Mucosa of stomach (tissue), 1 donor: ENCODE measurements around the gene NUDT21.

Experiments
- H3K27me3 ChIP-seq: one replicate; pipeline ENCODE4 v1.7.0; 2013; ENCODE audit warnings: mild to moderate bottlenecking, low read length; ENCODE audit not compliant: control insufficient read depth, insufficient read depth
- H3K36me3 ChIP-seq: one replicate; pipeline ENCODE4 v1.7.0; 2013; ENCODE audit warnings: low read length; ENCODE audit not compliant: control insufficient read depth, insufficient read depth
- H3K4me1 ChIP-seq: one replicate; pipeline ENCODE4 v1.7.0; 2013; ENCODE audit warnings: mild to moderate bottlenecking, low read length; ENCODE audit not compliant: control insufficient read depth, insufficient read depth
- H3K4me3 ChIP-seq: one replicate; pipeline ENCODE4 v1.7.0; 2013; ENCODE audit warnings: low read length
- H3K9ac ChIP-seq: one replicate; pipeline ENCODE4 v1.7.0; 2013; ENCODE audit warnings: mild to moderate bottlenecking, low read length, moderate library complexity
- H3K9me3 ChIP-seq: one replicate; pipeline ENCODE4 v1.7.0; 2013; ENCODE audit warnings: mild to moderate bottlenecking, low read length, moderate library complexity; ENCODE audit not compliant: control insufficient read depth
- donor health status: Pancreatic carcinoma.

NUDT21 gene

DNA sequence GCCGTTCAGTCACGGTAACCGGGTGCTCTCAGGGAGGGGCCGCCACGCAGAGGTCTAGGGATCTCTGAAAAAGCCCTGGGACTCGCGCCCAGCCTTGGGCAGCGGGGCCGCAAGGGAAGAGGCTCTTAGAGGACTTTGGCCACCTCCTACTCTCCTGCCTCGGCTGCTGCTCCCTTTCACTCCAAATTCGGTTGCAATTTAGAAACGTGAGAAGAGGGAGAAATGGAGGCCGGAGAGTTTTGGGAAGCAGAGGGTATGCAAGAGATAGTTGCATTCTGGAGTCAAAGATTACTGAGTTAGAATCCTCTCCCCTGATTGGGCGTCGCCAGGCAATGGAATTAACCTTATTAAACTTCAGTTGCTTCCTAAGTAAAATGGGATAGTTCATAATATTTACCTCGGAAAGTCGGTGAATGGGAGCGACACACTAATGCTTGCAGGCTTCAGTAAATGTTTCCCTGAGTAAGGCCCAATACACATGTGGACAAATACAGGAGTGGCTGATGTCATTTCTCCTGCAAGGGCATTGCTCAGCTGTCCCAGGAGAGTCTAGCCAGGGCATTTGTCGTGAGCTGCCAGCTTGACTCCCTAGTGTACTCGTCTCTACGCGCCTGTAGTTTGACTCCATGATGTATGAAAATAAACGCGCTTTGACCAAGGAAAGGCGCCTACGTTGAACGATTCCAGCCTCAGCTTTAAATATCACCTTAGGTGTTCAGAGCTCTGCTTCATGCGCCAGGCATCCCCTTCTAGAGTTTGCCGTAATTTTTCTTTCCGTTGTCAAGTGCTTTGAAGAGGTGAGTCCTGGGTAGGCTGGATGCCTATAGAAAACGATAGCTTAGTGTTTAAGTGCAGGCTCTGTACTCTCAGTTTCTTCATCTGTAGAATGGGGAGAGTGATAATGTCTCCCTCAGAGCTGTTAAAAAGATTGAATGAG lies 889 bp upstream of the NUDT21 start:
- Histone ChIP-seq H3K4me1 (peaks cover 17% of the 10 kb centered on the region), H3K9ac (peak overlapping the region; percentile 92), H3K27me3 (no peaks in the 10 kb centered on the region), H3K4me3 (peak overlapping the region; percentile 89), H3K36me3 (no peaks in the 10 kb centered on the region), H3K9me3 (no peaks in the 10 kb centered on the region)

DNA sequence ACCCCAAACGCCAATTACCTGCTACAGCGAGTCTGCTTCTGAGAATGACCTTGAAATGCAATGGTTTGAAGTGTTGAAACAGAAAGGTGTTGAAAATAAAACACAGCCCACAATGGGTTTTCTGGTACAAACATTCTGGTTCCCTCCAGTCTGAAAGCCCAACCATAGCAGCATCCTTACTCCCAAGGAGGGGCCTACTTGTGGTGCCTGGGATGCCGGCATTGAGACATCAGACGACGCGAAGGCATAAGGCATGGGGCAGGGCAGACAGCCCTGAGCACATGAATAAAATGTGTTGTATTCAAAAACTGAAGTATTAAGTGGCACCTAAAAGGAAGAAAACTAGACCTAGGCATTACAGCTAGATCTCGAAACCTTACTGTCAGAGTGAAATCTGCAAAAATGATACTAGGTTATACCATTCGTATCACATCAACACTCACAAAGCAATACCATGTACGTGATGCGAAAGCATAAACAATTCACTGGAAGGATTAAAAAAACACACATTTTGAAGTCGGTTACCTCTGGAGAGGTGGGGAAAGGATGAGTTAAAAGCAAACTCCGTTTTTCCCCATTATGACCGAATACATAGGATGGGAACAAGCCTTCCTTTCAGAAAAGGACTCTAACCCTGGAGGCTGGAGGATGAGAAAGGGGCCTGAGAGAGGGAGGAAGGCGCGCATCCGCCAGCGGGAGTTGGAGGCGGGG lies 702 bp downstream of the NUDT21 start:
- H3K9me3 ChIP-seq, result no peaks in the 10 kb centered on the region
- peaks cover 17% of the 10 kb centered on the region for H3K4me1 ChIP-seq
- no peaks in the 10 kb centered on the region for H3K27me3 ChIP-seq
- peak overlapping the region; percentile 89 for H3K4me3 ChIP-seq
- peak overlapping the region; percentile 92 for H3K9ac ChIP-seq
- H3K36me3 ChIP-seq, result no peaks in the 10 kb centered on the region

DNA sequence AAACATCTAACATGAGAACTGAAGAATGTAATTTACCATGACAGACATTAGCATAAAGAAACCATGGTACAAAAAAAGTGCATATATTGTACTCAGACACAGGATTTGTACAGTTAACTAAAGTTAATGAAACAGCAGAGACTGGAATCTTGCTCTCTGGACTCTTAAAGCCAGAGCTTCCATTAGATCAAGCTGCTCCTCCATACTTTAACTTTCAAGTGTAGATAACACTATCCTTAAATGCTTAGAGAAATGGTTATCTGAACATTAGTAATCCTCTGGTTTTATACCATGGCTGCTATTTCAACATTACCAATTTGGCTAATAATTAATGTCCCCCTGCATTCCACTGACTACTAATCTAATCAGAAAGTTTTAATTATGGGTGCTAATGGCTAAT lies 3.1 kb downstream of the NUDT21 start:
- no peaks in the 10 kb centered on the region for H3K27me3 ChIP-seq
- H3K4me3 ChIP-seq, result no peak overlapping the region
- no peaks in the 10 kb centered on the region for H3K36me3 ChIP-seq
- H3K9ac ChIP-seq, result no peak overlapping the region
- no peaks in the 10 kb centered on the region for H3K9me3 ChIP-seq
- H3K4me1 ChIP-seq, result peaks cover 17% of the 10 kb centered on the region

DNA sequence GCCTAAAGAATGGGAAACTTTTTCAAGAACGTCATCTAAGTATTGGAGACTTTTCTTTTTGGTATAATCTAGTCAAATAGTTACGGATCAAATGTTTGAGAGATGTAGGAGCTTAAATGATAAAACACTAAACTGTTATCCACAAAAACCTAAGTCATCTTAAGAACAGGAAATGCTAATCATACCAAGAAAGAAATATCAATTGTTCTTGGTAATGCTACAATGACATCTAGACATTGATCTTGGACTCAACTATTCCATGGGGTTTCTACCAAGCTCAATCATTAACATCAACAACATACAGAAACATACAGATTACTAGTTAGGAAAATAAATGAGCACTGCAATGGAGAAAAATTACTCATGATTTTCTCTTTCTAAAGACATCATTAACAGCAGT lies 3.8 kb downstream of the NUDT21 start:
- no peak overlapping the region for H3K4me3 ChIP-seq
- no peaks in the 10 kb centered on the region for H3K9me3 ChIP-seq
- no peaks in the 10 kb centered on the region for H3K27me3 ChIP-seq
- no peaks in the 10 kb centered on the region for H3K36me3 ChIP-seq
- H3K4me1 ChIP-seq, result peaks cover 13% of the 10 kb centered on the region
- no peak overlapping the region for H3K9ac ChIP-seq

DNA sequence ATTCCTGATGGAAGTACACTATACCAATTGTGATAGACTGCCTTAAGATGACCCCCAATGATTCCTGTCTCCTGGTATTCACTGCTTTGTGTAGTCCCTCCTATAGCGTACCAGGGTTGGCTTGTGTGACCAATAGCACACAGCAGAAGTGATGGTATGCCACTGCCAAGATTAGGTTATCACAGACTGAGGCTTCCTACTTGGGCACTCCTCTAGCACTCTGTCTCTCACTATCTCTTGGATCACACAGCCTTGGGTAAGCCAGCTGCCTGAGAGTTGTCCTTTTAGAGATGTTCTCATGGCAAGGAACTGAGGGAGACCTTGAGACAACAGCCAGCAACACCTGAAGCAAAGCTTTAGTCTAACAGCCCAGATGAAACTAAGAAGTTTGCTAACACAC lies 13.1 kb downstream of the NUDT21 start:
- H3K4me3 ChIP-seq, result no peak overlapping the region
- no peaks in the 10 kb centered on the region for H3K27me3 ChIP-seq
- H3K36me3 ChIP-seq, result peaks cover 11% of the 10 kb centered on the region
- no peaks in the 10 kb centered on the region for H3K4me1 ChIP-seq
- no peaks in the 10 kb centered on the region for H3K9me3 ChIP-seq
- no peak overlapping the region for H3K9ac ChIP-seq

DNA sequence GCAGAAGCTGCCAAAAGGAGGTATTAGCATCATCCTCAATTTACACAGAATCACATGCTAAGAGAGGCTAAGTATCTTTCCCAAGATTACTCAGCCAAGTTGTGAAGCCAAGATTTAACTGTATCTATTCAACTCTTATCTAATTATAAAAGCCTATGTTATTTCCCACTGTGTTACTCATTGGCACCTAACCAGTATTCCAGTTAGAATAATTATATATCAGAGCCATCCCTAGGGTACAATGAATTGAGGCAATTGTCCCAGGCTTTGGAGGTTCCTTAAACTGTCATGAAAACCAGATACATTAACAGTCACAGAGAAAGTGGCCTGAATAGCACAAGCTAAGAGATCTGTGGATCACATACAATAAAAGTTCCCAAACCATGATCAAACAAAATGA lies 14.9 kb downstream of the NUDT21 start:
- H3K4me1 ChIP-seq, result no peaks in the 10 kb centered on the region
- no peak overlapping the region for H3K9ac ChIP-seq
- peaks cover 11% of the 10 kb centered on the region for H3K36me3 ChIP-seq
- no peaks in the 10 kb centered on the region for H3K27me3 ChIP-seq
- H3K9me3 ChIP-seq, result no peaks in the 10 kb centered on the region
- no peak overlapping the region for H3K4me3 ChIP-seq

DNA sequence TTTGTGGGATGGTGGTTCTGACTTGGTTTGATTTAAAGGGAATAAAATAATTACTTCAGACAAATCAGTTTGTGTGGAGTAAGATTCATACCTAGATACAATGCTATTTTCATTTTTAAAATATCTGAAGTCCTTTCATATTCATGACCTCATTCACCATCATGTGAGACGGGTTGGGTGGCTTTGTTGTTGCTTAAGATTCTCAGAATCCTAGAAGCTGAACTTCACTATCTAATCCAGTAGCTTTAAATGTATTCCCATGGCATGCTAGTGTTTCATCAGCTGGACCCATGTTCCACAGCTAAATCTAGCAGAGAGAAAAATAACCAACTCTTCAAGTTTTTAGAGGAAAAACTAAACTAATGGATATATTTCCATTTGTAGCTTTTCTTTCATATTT lies 23.0 kb downstream of the NUDT21 start:
- no peak overlapping the region for H3K9ac ChIP-seq
- H3K36me3 ChIP-seq, result no peaks in the 10 kb centered on the region
- peaks cover 4% of the 10 kb centered on the region for H3K4me1 ChIP-seq
- H3K4me3 ChIP-seq, result no peak overlapping the region
- no peaks in the 10 kb centered on the region for H3K27me3 ChIP-seq
- no peaks in the 10 kb centered on the region for H3K9me3 ChIP-seq

DNA sequence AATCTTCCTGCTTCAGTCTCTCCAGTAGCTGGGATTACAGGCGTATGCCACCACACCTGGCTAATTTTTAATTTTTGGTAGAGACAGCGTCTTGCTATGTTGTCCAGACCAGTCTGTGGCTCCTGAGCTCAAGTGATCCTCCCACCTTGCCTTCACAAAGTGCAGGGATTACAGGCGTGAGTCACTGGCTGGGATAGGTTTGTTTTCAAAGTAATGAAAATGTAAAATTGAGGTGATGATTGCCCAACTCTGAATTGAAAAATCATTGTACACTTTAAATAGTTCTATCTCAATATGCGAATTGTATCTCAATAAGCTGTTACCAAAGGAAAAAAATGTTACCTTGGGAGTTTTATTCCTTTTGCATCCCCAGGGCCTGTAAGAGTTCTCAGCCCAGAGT lies 24.5 kb downstream of the NUDT21 start:
- no peaks in the 10 kb centered on the region for H3K27me3 ChIP-seq
- peaks cover 4% of the 10 kb centered on the region for H3K4me1 ChIP-seq
- no peaks in the 10 kb centered on the region for H3K36me3 ChIP-seq
- H3K9ac ChIP-seq, result no peak overlapping the region
- H3K9me3 ChIP-seq, result no peaks in the 10 kb centered on the region
- no peak overlapping the region for H3K4me3 ChIP-seq

DNA sequence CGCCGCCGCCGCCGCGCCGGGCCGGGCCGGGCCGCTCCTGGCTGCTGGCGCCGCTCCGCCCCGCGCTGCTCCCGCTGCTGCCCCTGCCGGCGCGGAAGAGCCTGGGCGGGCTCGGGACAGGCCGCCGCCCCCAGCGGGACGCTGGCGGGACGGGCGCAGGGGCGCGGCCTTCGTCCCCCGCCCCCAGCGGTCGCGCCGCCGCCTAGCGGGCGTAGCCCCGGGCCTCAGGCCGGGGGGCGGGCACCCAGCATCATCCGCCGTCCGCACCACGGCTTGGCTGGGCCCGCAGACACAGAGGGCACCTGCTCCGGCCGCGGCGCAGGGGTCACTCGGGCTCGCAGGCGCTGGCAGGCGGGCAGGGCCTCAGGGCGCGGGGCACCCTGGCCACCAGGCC lies 25.7 kb downstream of the NUDT21 start, which contains the start of gene AMFR:
TSS of gene AMFR (minus strand) at position 107 of the 394 bp plus-strand sequence. CDS start 218 bp downstream, outside the sequence.
- Histone ChIP-seq H3K9me3 (no peaks in the 10 kb centered on the region), H3K9ac (peak within 1 kb of the TSS; percentile 76), H3K4me1 (peaks cover 4% of the 10 kb centered on the region), H3K27me3 (no peaks in the 10 kb centered on the region), H3K4me3 (peak within 1 kb of the TSS; percentile 11), H3K36me3 (no peaks in the 10 kb centered on the region)

DNA sequence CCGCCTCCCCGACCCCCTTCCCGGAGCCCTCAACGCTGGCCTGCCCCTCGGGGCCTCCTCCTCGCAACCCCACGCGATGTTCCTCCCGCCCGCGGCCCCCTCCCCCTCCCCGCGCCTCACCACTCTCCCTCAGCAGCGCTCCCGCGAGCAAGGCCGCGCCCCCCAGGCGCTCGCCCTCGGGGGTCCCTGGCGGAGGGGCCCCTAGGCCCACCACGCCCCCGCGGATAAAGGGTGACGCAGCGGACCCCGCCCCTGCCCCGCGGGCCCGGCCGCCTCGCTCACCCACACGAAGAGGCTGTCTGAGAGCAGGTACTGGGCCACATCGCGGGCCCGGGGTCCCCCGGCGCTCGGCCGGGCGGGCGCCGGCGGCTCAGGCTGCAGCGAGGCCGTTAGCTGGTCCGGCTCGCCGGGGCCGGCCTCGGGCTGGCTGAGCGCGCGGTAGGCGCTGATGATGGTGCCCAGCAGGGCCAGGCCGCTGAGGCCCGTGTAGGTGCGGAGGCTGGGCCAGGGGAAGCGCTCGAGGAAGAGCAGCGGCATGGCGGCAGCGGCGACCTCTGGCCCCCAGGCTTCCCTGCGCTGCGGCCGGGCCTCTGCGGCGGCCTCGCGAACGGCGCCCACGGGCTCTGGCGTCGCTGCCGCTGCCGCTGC lies 26.2 kb downstream of the NUDT21 start:
- H3K27me3 ChIP-seq, result no peaks in the 10 kb centered on the region
- peak overlapping the region; percentile 11 for H3K4me3 ChIP-seq
- peak overlapping the region; percentile 76 for H3K9ac ChIP-seq
- no peaks in the 10 kb centered on the region for H3K9me3 ChIP-seq
- H3K4me1 ChIP-seq, result peaks cover 4% of the 10 kb centered on the region
- no peaks in the 10 kb centered on the region for H3K36me3 ChIP-seq

DNA sequence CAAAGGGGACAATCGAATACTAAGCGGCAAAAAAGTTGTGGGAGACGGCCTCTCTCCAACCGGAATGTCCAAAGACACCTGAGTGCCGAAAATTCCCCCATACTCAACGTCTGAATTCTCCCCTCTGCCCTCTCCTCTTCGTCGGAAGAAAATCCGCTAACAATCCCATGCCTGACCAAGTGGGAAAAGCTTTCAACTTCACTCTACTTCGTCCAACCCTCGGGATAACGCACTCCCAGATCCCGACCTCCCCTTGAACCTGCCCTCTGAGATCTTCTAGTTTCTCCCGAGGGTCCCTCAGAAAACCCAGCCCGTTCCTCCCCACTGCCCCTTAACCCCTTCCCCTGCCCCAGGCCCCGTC lies 26.7 kb downstream of the NUDT21 start:
- Histone ChIP-seq H3K9me3 (no peaks in the 10 kb centered on the region), H3K27me3 (no peaks in the 10 kb centered on the region), H3K4me3 (peak overlapping the region; percentile 11), H3K9ac (peak overlapping the region; percentile 76), H3K4me1 (peaks cover 4% of the 10 kb centered on the region), H3K36me3 (no peaks in the 10 kb centered on the region)
